ENCODE measurements around the gene JAZF1. TPM values are rescaled to one million over a fixed set of nuclear protein-coding genes. Genes with fewer than 3 reads are reported as not detected.

JAZF1 gene
- total and polyA plus RNA-seq, 2 donors (not counting 1 experiment from before 2014, with no cell fraction given): 14.0 to 38.6 TPM

GRCh38 chr7:28068811-28069216 is 111.8 kb downstream of the JAZF1 start:
- peaks cover 4 to 9% of the 10 kb centered on the region in 2 experiments for H3K36me3 ChIP-seq (replicated peaks in 1 of 2; ENCODE audit: control extremely low read depth in 1 of 2, control insufficient read depth in 1 of 2, extremely low read depth in 1 of 2, insufficient read depth in 2 of 2, low read length in 1 of 2)
- Mint-ChIP-seq H3K27ac (no peak overlapping the region), H3K4me3 (no peak overlapping the region), H3K27me3 (no peaks in the 10 kb centered on the region), H3K9me3 (ENCODE audit: insufficient read depth) (no peaks in the 10 kb centered on the region), H3K4me1 (peaks cover 46% of the 10 kb centered on the region)
- H2AFZ ChIP-seq (ENCODE audit: insufficient read depth, low read depth, low read length, poor library complexity, severe bottlenecking): no peak overlapping the region
- no peak overlapping the region for H3K27ac ChIP-seq (ENCODE audit: low read length in 2 of 2)
- H3K4me3 ChIP-seq (ENCODE audit: control extremely low read depth in 1 of 5, extremely low read depth in 1 of 5, insufficient read depth in 1 of 5, low read depth in 2 of 5, low read length in 4 of 5): no peak overlapping the region
- POLR2A ChIA-PET: no interaction called here
- peaks cover 86% of the 10 kb centered on the region for H3K79me2 ChIP-seq (ENCODE audit: control insufficient read depth, insufficient read depth, low read length)
- H4K20me1 ChIP-seq (ENCODE audit: control insufficient read depth, insufficient read depth, low read length, poor library complexity, severe bottlenecking): peaks cover 88% of the 10 kb centered on the region
- H3K4me2 ChIP-seq (replicated peaks; ENCODE audit: low read depth, low read length, poor library complexity, severe bottlenecking): no peak overlapping the region
- TF ChIP-seq EZH2 (IDR thresholded peaks at IDR 0.05; ENCODE audit: borderline replicate concordance, insufficient read depth, low read depth, low read length, poor library complexity, severe bottlenecking) (no peak), CTCF (IDR thresholded peaks at IDR 0.05) (no peak)
- CTCF ChIA-PET: interaction anchor here (1.0 to 3.5 kb wide), 4 partner anchors 9 to 31 kb away, joined by 3 to 15 read pairs (median 8); no protein-coding TSS in a partner anchor
- H3K9me3 ChIP-seq (ENCODE audit: control extremely low read depth in 1 of 3, control insufficient read depth in 2 of 3, insufficient read depth in 1 of 3, low read length in 2 of 3): no peaks in the 10 kb centered on the region
- peaks cover 0 to 6% of the 10 kb centered on the region in 2 donors for H3K4me1 ChIP-seq (ENCODE audit: control insufficient read depth in 2 of 2, insufficient read depth in 2 of 2, low read length in 2 of 2)
- 100% methylated on average over 1 of the region's 1 CpG for WGBS (ENCODE audit: insufficient coverage)
- intact Hi-C loops (cut with micrococcal nuclease): no loop called here
- DNase-seq (no peak), ATAC-seq (ENCODE audit: low read depth) (no peak)
- H3K27me3 ChIP-seq (replicated peaks in 1 of 4; ENCODE audit: control extremely low read depth in 1 of 4, control insufficient read depth in 3 of 4, insufficient read depth in 4 of 4, low read length in 3 of 4): no peaks in the 10 kb centered on the region
- H3K9ac ChIP-seq (ENCODE audit: low read length): no peak overlapping the region

GRCh38 chr7:28067171-28067570 is 113.4 kb downstream of the JAZF1 start:
- H3K4me2 ChIP-seq (replicated peaks; ENCODE audit: low read depth, low read length, poor library complexity, severe bottlenecking): no peak overlapping the region
- CTCF ChIA-PET: interaction anchor here (2.0 kb wide), 1 partner anchor 11 kb away, joined by 5 read pairs; no protein-coding TSS in a partner anchor
- Mint-ChIP-seq H3K4me3 (no peak overlapping the region), H3K27ac (no peak overlapping the region), H3K9me3 (ENCODE audit: insufficient read depth) (no peaks in the 10 kb centered on the region), H3K4me1 (peaks cover 52% of the 10 kb centered on the region), H3K27me3 (no peaks in the 10 kb centered on the region)
- H3K79me2 ChIP-seq (ENCODE audit: control insufficient read depth, insufficient read depth, low read length): peaks cover 81% of the 10 kb centered on the region
- no peak overlapping the region for H3K27ac ChIP-seq (ENCODE audit: low read length in 2 of 2)
- TF ChIP-seq CTCF (IDR thresholded peaks at IDR 0.05): no peak
- TF ChIP-seq EZH2 (IDR thresholded peaks at IDR 0.05; ENCODE audit: borderline replicate concordance, insufficient read depth, low read depth, low read length, poor library complexity, severe bottlenecking): no peak
- no peaks in the 10 kb centered on the region for H3K27me3 ChIP-seq (replicated peaks in 1 of 4; ENCODE audit: control extremely low read depth in 1 of 4, control insufficient read depth in 3 of 4, insufficient read depth in 4 of 4, low read length in 3 of 4)
- H3K36me3 ChIP-seq (replicated peaks in 1 of 2; ENCODE audit: control extremely low read depth in 1 of 2, control insufficient read depth in 1 of 2, extremely low read depth in 1 of 2, insufficient read depth in 2 of 2, low read length in 1 of 2): peaks cover 4 to 9% of the 10 kb centered on the region in 2 experiments
- POLR2A ChIA-PET: no interaction called here
- peaks cover 83% of the 10 kb centered on the region for H4K20me1 ChIP-seq (ENCODE audit: control insufficient read depth, insufficient read depth, low read length, poor library complexity, severe bottlenecking)
- DNase-seq (no peak), ATAC-seq (ENCODE audit: low read depth) (no peak)
- H3K9me3 ChIP-seq (ENCODE audit: control extremely low read depth in 1 of 3, control insufficient read depth in 2 of 3, insufficient read depth in 1 of 3, low read length in 2 of 3): no peaks in the 10 kb centered on the region
- no peak overlapping the region for H3K9ac ChIP-seq (ENCODE audit: low read length)
- intact Hi-C loops (cut with micrococcal nuclease): no loop called here
- no peak overlapping the region for H2AFZ ChIP-seq (ENCODE audit: insufficient read depth, low read depth, low read length, poor library complexity, severe bottlenecking)
- peaks cover 0 to 6% of the 10 kb centered on the region in 2 donors for H3K4me1 ChIP-seq (ENCODE audit: control insufficient read depth in 2 of 2, insufficient read depth in 2 of 2, low read length in 2 of 2)
- H3K4me3 ChIP-seq (ENCODE audit: control extremely low read depth in 1 of 5, extremely low read depth in 1 of 5, insufficient read depth in 1 of 5, low read depth in 2 of 5, low read length in 4 of 5): no peak overlapping the region

All from B cell (primary cell).